ENCODE results near the gene FAM83C.

The FAM83C gene

DNA sequence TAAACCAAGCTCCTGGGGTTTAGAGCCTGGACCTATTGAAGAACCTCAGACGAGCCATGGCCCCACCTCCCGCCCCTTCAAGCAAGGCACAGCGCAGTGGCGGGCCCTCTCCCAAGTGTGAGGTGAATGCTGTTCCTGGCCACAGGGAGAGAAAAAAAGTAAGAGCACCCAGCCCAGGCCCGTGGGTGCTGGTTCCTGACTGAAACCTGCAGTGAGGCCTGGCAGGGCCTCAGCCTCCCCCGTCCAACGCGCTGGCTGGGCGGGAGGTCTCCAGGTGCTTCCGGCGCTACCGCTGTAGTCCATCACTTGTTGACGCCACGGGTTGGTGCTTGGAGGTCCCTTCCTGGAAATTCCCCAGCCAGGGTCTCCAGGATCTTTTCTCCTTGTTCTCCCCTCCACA is 5.5 kb upstream of the FAM83C start:
- DNase-seq, result no peak

DNA sequence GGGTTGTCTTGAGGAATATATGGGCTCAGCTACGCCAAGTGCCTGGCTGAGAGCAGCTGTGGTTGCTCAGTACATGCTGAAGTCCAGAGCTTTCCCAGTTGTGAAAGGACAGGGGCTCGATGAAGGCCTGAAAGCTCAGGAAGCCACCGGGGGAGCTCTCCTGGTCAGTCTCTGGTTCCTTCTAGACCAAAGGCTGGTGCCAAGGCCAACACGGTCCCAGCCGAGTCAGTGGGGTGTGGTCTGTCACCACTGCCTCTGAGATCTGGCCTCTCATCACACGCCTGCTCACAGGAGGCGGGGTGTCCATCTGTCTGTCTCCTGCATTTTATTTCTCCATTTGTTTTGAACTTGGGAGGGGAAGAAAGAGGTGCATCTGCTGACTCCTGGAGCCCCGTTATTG is 4.9 kb upstream of the FAM83C start:
- DNase-seq, result no peak

DNA sequence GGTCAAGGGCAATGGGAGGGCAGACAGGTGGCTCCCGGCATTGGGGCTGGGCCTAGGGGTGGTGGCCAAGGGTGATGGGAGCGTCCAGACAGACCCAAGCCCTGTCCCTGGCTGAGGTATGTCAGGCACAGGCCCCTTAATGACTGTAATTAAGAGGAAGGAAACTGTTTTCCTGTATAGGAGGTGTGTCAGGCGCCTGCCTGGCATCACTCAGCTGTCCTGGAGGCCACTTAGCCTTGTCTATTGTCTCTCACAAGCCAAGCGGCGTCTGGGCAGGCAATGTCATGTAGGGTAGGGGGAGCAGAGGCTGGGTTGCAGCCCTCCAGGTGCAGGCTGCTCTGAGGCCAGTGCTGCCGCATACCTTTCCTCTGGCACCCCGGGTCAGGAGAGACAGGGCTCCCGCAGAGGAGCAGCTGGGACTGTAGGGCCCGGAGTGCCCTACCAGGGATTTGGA is 3.9 kb upstream of the FAM83C start:
- DNase-seq, result no peak

DNA sequence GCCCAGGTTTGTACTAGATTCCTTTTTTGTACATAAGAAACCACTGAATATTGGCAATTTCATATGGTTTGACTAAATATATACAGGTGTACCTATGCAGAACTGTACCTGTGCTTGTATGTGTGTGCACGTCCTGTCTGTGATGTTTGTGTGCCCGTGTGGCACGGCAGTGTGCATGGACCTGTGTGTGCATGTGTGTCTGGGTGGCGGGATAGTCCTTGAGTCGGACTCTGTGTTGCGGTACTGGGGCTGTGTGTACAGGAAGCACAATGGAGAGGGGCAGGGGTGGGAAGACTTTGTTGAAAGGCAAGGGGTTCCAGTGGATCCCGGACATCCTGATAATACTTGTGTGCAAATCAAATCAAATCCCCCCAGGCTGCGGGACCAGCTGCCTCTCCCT is 3.4 kb upstream of the FAM83C start:
- DNase-seq, result no peak

DNA sequence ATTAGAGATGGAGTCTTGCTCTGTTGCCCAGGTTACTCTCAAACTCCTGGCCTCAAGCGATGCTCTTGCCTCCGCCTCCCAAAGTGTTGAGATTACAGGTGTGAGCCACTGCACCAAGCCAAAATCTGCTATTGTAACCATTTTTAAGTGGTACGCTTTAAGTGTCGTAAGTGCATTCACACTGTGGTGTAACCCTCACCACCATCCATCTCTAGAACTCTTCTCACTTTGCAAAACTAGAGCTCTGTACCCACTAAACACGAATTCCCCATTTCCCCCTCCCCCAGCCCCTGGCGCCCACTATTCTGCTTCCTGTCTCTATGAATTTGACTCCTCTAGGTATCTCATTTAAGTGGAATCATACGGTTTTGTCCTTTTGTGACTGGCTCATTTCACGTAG is 2.8 kb upstream of the FAM83C start:
- no peak for DNase-seq

DNA sequence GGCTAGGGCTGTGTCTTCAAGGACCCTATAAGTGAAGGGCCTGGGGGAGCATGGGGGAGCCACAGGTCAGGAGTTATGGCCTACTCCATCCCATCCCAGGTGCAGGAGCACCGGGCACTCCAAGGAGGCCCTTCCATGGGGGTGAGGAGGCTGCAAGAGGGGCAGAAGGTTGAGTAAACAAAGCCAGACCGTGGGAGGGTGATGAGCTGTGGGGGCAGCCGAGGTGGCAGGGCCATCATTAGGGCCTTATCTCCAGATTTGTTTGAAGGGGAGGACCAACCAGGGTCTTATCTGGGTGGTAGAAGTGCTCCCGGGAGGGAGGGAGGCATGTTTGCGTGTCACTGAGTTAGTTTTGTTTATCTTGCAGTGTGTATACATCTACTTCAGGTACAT is 2.1 kb upstream of the FAM83C start:
- DNase-seq, result no peak

DNA sequence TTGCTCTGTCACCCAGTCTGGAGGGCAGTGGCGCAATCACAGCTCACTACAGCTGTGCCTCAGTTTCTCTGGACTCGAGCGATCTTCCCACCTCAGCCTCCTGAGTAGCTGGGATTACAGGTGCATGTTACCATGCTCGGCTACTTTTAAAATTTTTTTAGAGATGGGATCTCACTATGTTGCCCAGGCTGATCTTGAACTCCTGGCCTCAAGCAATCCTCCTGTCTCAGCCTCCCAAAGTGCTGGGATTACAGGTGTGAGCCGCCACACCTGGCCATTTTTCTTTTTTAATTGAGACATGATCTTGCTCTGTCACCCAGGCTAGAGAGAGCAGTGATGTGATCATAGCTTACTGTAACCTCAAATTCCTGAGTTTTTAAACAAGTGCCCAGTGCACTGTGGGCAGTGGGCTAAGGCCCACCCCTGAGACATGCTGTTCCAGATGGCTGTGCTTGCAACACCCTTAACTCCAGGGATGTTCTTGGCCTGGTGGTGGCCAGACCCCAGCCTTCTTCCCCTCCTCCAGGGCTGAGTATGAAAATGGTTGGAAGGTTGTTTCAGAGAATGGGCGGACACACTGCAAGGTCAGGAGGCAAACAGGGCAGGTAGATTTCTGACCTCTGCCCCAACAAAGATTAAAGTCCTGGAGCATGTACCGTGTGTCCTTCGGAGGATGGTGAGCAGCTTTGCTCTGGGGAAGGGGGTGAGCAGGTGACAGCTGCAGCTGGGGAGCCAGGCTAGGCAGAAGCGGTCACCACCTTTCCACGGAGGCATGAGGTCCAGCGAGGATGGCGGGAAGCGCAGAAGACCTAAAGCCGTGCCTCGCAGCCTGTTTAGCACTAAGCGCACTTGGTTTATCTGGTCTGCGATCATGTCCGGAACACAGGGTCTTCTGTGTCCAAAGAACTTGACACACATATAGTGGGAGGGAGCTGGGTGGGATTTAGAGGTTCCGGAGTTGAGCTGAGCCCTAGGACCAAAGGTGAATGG is 1.4 kb upstream of the FAM83C start:
- no peak for DNase-seq

DNA sequence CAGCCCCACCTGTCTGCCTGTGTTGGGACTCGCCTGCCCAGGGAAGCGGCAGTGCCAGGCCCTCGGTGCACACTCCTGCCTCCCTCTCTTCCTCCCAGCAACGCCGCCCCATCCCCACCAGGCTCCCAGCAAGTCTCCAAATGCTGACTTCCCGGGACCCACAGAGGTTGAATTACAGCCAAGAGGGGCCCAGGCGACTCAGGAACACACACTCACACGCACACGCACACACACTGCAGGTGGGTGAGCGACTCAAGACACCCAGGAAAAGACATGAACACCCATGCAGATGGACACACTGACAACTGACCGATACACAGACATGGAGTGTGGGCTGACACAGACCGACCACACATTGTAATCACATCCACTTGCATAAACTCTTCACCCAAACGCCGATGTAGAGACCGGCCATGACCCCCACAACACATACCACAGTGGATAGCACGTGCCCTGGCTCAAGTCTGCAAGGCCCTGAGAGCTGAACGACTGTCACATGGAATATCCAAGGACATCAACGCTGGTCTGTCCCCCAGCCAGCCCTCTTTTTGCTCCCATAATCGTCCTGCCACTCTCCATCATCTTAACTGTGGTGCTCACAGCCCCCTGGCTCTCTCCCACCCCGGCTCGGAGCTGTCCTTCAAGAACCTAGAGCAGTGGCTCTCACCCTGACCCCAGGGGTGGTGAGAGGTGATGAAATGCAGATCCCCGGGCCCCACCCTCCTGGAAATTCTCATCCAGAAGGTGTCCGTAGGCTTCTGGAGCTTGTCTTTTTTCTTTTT is 470 bp upstream of the FAM83C start:
- no peak for DNase-seq

DNA sequence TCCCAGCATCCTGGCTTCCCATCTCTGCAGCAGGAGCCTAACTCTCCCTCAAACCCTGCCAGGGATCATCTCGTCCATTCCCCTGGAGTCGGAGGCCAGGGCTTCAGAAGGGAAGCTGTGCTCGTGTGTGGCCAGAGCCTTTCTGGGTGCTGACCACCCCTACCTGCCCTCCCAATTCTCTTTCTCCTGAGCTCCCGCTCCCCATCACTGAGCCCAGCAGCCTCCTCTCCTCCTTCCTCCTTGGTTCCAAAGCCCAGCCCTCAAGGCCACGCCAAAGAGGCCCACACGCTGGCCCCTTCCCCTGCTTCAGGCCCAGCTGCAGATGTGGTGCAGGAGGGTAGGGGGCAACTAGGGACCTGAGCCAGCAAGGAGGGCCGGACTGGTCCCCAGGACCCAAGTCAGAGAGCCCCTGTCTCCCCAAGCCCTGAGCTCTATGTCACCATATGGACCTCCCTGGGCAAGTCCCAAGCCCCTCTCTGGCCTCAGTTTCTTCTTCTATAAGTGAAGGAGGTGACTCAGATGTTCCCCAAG is 1.3 kb downstream of the FAM83C start:
- DNase-seq, result no peak

DNA sequence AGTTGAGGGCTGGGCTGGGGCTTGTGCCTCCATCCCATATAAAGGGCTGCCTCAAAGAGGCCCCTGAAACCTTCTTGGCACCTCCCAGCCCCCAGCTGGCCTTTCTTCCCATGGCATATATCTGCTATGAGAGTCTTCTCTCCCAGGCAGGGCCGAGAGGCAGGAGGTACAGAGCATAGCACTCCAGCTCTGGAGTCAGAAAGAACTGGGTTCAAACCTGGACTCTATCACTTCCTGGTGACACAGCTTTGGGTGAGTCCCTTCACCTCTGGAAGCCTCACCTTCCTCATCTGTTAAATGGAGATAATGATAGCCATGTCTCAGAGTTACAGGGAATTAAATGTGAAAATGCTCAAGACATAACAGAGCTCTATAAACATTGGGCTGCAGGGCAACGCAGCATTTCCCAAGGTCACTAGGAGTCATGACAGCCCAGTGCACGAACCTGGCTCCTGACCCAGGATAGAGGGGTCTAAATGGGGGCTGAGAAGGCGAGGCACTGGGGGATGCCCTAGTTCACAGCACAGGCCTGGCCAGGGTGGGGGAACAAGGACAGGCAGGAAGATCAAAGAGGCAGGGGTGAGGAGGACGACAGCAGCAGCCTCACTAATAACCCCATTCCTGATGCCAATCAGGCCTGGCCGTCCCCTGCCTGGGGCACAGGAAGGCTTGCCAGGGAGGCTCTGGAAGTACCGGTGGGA is 1.9 kb downstream of the FAM83C start:
- DNase-seq, result no peak

DNA sequence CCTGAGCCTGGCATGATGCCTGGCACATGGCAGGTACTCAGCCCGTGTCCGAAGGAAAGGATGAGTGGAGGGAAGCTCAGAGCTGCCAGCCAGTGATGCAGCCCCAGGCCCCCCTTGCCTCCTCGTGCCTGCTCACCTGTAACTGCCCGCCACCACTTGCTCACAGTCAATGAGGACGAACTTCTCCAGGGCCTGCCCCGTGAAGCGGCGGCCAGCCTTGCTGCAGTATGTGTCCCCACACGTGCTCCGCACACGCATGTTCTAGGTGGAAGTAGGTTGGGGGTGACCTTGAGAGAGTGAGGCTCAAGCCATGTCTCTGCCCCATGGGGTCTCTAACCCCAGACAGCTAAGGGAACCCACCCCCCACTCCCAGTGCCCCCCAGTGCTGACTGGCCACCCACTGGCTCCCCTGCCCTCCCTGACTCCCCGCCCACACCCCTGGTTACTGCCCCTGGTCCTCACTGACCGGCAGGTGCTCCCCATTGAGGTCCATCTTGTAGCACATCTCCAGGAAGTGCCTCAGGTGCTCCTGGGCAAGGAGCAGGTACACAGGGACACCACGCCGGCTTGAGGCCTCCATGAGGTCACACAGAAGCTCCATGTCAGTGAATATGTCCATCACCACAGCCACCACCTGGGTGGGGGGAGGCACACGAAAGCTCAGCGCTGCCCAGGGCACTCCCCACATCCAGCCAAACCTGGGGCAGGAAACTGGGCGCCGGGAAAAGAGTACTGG is 3.7 kb downstream of the FAM83C start:
- no peak for DNase-seq

DNA sequence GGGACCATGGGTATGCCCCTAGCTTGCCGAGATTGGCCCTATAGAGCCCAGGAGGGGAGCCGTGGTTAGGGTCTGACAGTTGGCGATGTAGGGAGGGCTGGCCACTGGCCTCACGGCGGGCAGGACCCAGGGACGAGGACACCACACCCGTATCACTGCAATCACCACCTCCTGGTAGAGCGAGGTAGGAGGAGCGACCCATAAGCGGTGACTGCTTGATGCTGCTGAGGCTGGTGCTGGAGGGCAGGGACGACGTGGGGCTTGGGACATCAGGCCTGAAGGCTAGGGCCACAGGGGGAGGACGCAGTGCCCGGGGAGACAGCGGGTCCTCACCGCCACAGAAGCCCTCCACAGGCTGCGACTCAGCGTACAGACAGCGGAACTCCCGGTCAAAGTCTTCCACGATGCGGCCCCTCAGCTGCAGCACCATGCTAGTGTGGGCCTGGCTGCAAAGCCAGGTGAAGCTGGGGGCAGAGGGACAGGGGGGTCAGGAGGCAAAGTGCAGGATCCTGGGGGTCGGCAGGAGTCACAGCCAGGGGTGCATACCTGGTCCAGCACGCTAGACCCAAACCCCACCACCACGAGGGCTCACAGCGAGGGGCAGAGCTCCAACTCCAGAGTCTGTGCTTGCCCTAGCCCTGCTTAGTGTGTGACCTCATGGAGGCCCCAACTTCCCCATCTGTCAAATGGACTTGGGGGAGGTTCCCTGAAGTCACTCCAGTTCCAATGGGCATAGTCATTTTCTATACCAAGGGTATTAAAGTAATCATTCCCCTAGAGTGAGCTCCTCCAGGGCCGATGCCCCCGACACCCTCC is 4.5 kb downstream of the FAM83C start:
- DNase-seq, result no peak

DNA sequence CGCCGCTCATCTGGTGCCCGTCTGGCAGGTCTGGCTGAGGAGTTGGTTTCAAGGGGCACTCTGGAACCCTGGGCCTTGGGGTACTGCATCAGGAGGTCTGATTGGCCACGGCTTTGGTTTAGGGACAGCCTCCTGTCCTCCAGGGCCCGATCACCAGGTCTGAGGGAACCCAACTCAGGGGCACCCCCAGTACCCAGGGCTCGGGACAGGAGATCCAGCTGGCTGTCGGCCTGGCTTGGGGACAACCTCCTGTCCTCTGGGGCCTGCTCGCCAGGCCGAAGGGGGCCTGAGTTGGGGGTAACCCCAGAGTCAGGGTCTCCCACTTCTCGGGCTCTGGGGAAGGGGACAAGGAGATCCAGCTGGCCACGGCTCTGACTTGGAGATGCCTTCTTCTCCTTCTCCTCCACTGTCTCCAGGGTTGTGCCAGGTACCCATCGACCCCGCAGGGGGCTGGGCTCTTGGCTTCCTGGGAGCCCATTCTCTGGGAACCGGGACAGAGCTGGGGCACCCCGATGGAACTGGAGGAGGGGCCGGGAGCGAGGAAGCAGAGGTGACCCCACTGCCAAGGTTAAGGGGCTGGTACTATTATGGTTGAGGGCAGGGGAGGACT is 5.2 kb downstream of the FAM83C start:
- DNase-seq, result no peak

DNA sequence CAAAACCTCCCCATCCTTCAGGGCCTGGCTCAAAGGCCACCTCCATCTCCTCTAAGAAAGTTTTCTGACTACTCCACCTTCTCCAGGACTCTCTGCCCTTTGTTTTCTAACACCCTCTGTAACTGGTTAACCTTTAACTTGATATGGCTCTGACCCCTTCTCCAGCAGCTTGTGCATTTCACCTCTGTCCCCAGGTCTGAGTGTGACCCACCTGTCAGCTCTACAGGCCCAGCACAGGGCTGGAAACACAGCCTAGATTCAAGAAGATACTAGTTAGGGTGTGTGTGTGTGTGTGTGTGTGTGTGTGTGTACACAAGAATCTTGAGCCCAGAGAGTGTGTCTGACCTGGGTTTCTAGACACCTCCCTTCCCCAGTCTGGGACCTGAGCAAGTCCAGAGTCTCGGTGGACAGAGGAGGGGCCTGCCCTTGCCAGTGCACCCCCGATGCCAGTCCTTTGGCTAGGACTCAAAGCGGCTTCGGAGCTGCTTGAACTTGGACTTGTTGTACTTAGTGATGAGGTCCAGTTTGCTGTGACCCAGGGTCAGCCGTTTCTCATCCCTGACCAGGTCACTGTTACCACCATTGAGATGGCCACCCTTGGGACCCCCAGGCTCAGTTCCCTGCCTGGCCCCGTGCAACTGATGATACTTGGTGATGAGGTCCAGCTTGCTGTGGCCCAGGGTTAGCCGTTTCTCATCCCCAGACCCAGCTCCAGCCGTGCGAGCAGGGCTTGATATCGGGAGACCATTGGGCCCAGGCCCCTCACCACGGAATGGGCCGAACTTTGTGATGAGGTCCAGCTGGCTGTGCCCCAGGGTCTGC is 5.9 kb downstream of the FAM83C start:
- no peak for DNase-seq

DNA sequence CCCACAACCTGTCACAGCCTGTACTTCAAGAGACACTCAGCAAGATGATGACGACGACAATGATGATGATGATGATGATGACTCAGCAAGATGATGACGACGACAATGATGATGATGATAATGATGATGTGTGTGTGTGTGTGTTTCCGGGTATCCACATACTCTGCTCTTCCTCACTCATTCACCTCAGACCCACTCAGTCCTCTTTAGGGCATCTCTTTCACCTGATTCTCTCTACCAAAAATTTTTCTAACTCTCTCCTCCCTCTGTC is 6.5 kb downstream of the FAM83C start:
- no peak for DNase-seq

DNA sequence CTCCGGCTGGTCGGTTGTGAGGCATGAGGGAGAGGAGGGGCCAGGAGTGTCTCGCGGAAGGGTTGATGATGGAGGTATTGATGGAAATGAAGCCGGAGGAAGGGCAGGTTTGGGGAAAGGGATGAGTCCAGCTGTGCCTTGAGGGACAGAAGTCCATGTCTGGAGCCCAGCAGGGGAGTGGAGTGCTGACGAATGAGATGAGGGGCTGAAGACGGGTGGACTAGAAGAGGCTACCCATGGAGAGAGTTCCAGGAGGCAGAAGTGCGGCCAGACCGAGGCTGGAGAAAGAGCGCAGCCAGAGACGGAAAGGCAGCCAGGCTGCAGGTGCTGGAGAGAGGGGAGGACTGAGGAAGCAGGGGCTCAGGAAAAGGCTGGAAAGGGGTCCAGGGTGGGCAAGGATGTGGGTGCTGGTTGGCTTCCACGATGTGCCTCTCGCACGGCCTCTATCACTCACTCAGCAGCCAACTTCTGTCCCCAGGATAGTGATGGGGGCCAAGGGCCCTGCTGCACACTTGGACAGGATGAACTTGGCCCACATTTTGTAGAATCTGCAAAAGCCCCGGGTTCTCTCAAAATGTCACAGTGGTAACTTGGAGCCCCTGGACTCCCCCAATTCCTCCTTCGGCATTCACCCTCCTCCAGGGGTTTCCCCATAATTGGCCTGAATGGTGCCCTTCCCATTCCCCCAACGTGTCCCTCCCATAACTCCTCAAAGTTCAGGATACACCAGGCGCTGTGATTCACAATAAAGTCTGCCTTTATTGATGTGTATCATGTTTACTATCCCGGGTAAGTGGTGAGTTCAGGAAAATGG is 7.0 kb downstream of the FAM83C start:
- DNase-seq, result no peak

DNA sequence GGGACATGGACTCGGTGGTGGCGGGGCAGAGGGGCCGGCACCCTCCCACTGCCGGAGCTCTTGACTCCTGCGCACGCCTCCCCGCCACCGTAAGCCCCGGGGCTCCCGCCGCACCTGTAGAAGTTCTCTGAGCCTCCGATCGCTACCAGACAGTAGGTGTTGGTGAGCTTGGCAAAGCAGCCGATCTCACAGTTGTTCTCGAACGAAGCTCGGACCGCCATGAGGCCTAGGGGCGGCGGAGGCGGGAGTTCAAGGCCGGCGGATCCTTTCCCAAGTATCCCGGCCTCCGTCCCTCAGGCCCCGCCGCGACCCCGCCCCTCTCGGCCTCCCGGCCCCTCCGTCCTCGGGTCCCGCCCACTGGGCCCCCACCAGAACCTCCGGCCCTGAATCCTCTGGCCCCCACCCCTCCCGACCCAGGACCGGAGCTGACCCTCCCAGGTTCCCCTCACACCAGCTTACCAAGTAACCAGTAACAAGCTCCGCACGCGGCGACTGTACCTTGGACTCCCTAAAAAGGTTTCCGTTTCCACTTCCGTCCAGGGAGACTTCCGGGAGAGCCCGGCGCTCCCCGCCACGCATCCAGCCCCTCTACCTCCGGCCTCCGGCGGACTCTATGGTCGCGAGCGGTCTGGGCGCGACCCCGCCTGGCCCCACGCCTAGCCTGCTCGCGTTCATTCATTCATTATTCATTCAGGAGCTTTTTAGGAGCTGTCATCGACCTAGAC is 7.8 kb downstream of the FAM83C start, which contains the start of gene EIF6:
Gene EIF6 (minus strand): TSS at position 506 of the 725 bp plus-strand sequence. CDS start 285 bp downstream, at position 221.
- peak; percentile 74 for DNase-seq

DNA sequence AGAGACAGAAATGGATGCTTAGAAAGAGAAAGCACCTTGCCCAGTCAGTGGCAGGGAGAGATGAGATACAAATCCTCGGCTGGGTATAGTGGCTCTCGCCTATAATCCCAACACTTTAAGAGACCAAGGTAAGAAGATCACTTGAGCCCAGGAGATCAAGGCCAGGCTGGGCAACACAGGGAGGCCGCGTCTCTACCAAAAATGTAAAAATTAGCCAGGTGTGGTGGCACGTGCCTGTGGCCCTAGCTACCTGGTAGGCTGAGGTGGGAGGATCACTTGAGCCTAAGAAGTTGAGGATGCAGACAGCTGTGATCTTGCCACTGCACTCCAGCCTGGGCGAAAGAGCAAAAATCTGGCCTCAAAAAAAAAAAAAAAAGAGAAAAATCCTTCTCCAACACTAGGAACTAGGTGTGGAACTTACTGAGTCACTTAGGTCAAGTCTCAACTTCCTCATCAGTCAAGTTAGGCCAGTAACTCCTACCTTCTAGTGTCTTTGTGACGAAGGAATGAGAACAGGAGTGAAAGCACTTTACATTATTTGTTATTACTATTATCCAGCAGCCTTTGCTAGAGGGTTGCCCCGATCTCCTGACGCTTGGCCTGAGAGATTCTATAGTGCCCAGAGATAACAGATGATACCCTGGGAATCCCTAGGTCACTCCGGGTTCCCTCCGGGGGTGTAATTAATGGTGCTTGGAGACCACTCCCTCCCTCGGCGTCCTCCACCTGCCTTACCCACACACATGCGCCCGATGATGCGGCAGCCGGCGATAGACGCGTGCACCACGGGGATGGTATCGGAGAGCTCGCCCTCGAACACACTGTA is 8.6 kb downstream of the FAM83C start:
- DNase-seq, result no peak
